SU-DHL-6 (cell line): Measurements from ENCODE around the gene DTNBP1.

Source experiments
- CTCF ChIP-seq: fragments of 200-600 bp; sonication (generic); IDR thresholded peaks from one replicate; pipeline ENCODE4 v1.5.1; 2017; ENCODE audit warnings: antibody characterized with exemption, mild to moderate bottlenecking, low read length, moderate library complexity; ENCODE audit not compliant: insufficient read depth, poor library complexity, severe bottlenecking
- EZH2phosphoT487 ChIP-seq: fragments of 200-600 bp; sonication (generic), shearing (Covaris generic); conservative IDR thresholded peaks from 2 replicates; pipeline ENCODE4 v1.6.1; 2018; ENCODE audit warnings: mild to moderate bottlenecking, antibody characterized with exemption, low read length, moderate library complexity, mixed read lengths

- no peak for TF ChIP-seq CTCF
- TF ChIP-seq EZH2phosphoT487 = no peak
Measured at GRCh38 chr6:15547400-15547799, 115.4 kb downstream of the DTNBP1 start.
